GM13977 (cell line): ENCODE results near the gene ORC4.
A peak's percentile ranks its signal among the peaks of the same experiment; 100 is the strongest.

Experiments used
- DNase-seq: peaks from one replicate; pipeline ENCODE4 v3.0.0; 2012; ENCODE audit warnings: low spot score
- in situ Hi-C: fragments of 300-500 bp; cut with MboI; formaldehyde crosslinking; loops from one replicate; pipeline ENCODE4 v1.12.0; 2022; ENCODE audit warnings: low sequenced_read_pairs, low pct_unique_long_range_greater_than_20kb, mixed read lengths, inconsistent platforms; ENCODE audit not compliant: unreplicated experiment
- TF ChIP-seq, protein P1 (sequence below): IDR thresholded peaks from 2 replicates; pipeline ENCODE4 v1.5.1; 2012; ENCODE audit warnings: mild to moderate bottlenecking, control low read depth; ENCODE audit not compliant: insufficient read depth; ENCODE audit errors: extremely low read depth, missing control alignments

ORC4 gene

DNA sequence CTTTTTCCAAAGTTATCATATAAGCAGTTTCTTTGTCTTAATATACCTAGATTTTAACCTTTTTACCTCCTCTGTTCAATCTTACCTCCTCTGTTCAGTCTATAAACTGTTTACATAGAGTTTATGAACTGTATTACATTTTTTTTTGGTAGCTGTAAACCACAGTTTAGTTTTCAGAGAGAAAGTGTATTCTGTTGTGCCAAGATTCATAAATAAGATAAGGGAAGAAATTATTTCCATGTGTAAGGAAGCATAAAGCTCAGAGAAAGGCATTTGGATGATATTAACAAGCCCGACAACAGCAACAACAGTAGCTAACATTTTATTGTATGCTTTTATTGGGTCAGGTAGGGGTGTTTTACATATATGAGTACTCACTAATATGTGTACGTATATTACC lies 104.5 kb downstream of the ORC4 start:
- DNase-seq = no peak
- TF ChIP-seq, protein P1, sequence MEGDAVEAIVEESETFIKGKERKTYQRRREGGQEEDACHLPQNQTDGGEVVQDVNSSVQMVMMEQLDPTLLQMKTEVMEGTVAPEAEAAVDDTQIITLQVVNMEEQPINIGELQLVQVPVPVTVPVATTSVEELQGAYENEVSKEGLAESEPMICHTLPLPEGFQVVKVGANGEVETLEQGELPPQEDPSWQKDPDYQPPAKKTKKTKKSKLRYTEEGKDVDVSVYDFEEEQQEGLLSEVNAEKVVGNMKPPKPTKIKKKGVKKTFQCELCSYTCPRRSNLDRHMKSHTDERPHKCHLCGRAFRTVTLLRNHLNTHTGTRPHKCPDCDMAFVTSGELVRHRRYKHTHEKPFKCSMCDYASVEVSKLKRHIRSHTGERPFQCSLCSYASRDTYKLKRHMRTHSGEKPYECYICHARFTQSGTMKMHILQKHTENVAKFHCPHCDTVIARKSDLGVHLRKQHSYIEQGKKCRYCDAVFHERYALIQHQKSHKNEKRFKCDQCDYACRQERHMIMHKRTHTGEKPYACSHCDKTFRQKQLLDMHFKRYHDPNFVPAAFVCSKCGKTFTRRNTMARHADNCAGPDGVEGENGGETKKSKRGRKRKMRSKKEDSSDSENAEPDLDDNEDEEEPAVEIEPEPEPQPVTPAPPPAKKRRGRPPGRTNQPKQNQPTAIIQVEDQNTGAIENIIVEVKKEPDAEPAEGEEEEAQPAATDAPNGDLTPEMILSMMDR = no peak
- in situ Hi-C loops = loop anchor here (25.0 kb wide), 3 partner anchors 554 to 1179 kb away; no protein-coding TSS in a partner anchor

DNA sequence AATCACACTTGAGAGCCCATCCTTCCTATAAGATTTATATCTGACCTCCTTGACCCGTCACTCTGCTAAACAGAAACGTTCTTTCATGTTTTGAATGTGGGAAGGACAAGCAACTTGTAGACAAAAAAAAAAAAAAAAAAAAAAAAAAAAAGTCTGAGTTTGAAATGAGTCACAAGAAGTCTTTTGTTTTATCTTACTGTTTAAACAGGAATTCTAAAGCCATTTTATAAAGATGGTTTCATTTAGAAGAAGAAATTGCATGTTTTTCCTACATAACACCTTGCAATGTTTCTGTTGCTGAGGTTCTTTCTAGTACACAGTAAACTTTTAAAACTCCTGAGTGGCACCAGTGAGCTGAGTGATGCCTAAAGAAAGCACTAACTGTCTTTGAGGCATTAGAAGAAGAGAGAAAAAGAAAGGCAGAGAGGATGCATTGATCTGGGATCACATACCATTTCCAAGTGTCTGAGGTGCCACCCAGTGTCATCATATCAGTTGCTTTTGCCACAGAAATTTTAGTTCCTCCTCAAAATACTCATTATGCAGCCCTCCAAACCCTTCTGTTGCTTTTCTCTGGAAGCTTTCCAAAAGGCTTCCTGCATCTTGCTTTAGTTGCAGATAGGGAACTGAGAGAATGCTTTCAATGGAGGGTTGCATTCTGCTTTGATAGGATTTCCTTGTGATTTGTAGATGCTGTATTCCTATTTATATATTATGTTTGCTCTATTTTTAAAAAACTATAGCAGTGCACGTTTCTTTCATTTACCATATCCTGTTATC lies 106.6 kb downstream of the ORC4 start:
- in situ Hi-C loops = loop anchor here (25.0 kb wide), 3 partner anchors 552 to 1177 kb away; no protein-coding TSS in a partner anchor
- DNase-seq = no peak
- TF ChIP-seq, protein P1 = no peak

DNA sequence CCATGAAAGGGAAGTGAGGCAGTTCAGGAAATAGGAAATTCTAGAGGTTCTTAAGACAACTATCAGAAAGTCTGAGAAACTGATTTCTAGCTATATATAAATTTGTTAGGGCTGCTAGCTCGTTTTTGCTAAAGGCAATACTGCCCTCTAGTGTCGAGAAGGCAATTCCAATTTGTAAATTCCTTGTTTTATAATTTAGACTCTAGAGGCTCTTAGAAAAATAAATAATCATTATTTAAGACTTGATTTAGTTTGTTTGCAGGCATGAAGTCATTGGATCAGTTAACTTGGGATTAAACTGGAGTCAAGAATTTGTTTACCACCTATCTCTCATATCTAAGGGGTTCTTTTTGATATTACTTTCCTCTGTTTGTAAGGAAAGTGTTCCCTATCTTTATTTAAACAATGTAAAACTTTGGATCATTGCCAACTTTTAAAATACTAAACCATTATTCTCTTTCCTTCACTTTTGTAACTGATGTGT lies 109.5 kb downstream of the ORC4 start:
- peak; percentile 9 for DNase-seq
- in situ Hi-C loops = loop anchor here (25.0 kb wide), 3 partner anchors 549 to 1174 kb away; no protein-coding TSS in a partner anchor
- TF ChIP-seq, protein P1 = peak; percentile 59

DNA sequence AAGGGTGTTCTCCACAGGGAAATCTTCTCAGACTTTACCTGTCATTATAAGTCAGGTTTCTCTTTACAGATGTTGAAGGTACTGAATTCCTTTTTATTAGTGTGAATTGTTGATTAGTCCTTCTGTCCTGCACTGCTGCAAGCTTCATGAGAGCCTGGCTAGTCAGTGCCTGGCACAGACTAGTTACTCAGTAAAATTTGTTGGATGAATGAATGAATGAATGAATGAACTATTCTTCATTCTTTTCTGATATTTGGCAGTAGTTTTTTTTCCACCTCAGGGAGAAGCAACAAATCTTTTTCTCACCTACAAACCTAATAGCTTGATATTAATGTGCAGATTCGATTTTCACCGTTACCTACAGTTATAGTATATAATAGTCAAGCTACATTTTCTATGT lies 111.4 kb downstream of the ORC4 start:
- DNase-seq = no peak
- TF ChIP-seq, protein P1 = no peak
- in situ Hi-C loops = loop anchor here (25.0 kb wide), 3 partner anchors 547 to 1172 kb away; no protein-coding TSS in a partner anchor

DNA sequence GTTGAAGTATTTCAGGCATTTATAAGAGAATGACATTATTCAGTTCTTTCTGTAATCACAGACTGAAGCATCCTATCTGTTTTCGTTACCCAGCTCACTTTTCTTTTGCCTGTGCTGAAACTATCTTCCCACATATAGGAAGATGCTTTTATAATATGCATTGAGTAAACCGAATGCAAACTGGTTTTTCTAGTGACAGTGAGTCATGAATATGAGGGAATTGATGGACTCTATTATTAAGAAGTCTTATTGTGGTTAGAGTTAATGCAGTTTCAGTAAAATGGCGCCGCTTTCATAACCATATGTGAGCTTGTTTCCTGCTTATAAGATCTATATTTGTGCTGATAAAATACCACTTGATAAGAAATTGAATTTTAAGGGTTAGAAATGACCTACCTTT lies 116.5 kb downstream of the ORC4 start:
- in situ Hi-C loops = loop anchor here (25.0 kb wide), 3 partner anchors 542 to 1167 kb away; no protein-coding TSS in a partner anchor
- TF ChIP-seq, protein P1 = no peak
- DNase-seq = no peak

DNA sequence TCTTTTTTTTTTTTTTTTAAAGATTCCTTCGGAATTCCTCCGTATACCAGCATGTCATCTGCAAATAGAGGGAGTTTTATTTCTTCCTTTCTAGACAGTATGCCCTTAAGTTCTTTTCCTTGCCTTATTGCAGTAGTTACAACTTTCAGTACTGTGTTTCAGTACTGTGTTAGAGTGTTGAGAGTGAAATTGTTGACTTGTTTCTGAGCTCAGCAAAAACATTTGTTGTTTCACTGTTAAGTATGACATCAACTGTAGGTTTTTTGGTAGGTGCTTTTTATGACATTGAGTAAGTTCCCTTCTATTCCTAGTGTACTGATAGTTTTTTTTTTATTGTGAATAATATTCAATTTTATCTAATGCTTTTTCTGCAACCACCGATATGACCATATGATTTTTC lies 131.9 kb downstream of the ORC4 start:
- in situ Hi-C loops = no loop called here
- DNase-seq = peak; percentile 4
- TF ChIP-seq, protein P1 = no peak
